Measurements from ENCODE around the gene NLGN1. TPM values are rescaled to one million over a fixed set of nuclear protein-coding genes. Genes with fewer than 3 reads are reported as not detected.

Gene NLGN1
- total and polyA plus RNA-seq, 2 of the 13 experiments (the other 11 are each of a cell fraction or from before 2014, with no cell fraction given) = not detected

GRCh38 chr3:174168538-174169254 is 771.2 kb downstream of the NLGN1 start (continued):
- TF ChIP-seq ARID4A (CRISPR knock-in tag; IDR thresholded peaks at IDR 0.05; ENCODE audit: borderline replicate concordance) (no peak), SIX4 (CRISPR knock-in tag; IDR thresholded peaks at IDR 0.05) (no peak), SP140L (CRISPR knock-in tag; IDR thresholded peaks at IDR 0.05; ENCODE audit: borderline replicate concordance) (no peak)

- 7% methylated on average over 2 of the region's 3 CpGs for WGBS (ENCODE audit: low lambda C conversion rate)
- H3K4me3 ChIP-seq (replicated peaks in 1 of 3; ENCODE audit: insufficient read depth in 1 of 3, low read depth in 2 of 3, low read length in 3 of 3) = no peak overlapping the region
- no peak overlapping the region for H2AFZ ChIP-seq (ENCODE audit: low read length)
- H3K27ac ChIP-seq (ENCODE audit: extremely low read length, insufficient read depth, low read length) = no peak overlapping the region
- no peak overlapping the region for H3K9ac ChIP-seq (ENCODE audit: insufficient read depth, low read depth, low read length)
- H3K79me2 ChIP-seq (ENCODE audit: insufficient read depth, low read length) = no peaks in the 10 kb centered on the region
- no peaks in the 10 kb centered on the region for H3K36me3 ChIP-seq (replicated peaks in 1 of 2; ENCODE audit: control insufficient read depth in 1 of 2, insufficient read depth in 2 of 2, low read length in 2 of 2)
- ChIA-PET POLR2A (no interaction called here), CTCF (ENCODE audit: low intra/inter-chr PET ratio, low total read pairs) (no interaction called here)
- in situ Hi-C loops (cut with HindIII; ENCODE audit: extremely low pct_ligation_motif_present, low pct_unique_long_range_greater_than_20kb) (no loop called here), intact Hi-C loops (cut with micrococcal nuclease; ENCODE audit: unreplicated experiment) (no loop called here)
- H3K4me1 ChIP-seq (ENCODE audit: insufficient read depth, low read length) = no peaks in the 10 kb centered on the region
- DNase-seq (ENCODE audit: low spot score) = no peak
- H3K4me2 ChIP-seq (ENCODE audit: low read depth, low read length) = no peak overlapping the region
- BruUV-seq (replicated peaks) = no TSS peak
- 0 out of 2 replicates have a peak, but pooled peaks cover 1% of the 10 kb centered on the region for H3K9me3 ChIP-seq (ENCODE audit: low read length)
- ATAC-seq = no peak
- FAIRE-seq = no peak
- no peaks in the 10 kb centered on the region for H4K20me1 ChIP-seq (ENCODE audit: insufficient read depth, low read length)
- H3K27me3 ChIP-seq (ENCODE audit: control insufficient read depth in 1 of 2, insufficient read depth in 2 of 2, low read length in 2 of 2) = no peaks in the 10 kb centered on the region
- no peak for TF ChIP-seq KLF9 (CRISPR knock-in tag; IDR thresholded peaks at IDR 0.05; ENCODE audit: low read depth)
- TF ChIP-seq RFXAP (CRISPR knock-in tag; IDR thresholded peaks at IDR 0.05; ENCODE audit: borderline replicate concordance) = no peak
- TF ChIP-seq ZBTB26 (CRISPR knock-in tag; IDR thresholded peaks at IDR 0.05; ENCODE audit: borderline replicate concordance) = no peak
- TF ChIP-seq PHF5A (CRISPR knock-in tag; IDR thresholded peaks at IDR 0.05; ENCODE audit: low read depth, unreplicated experiment) = no peak
- no peak for TF ChIP-seq NCOR1 (IDR thresholded peaks at IDR 0.05; ENCODE audit: borderline replicate concordance, low read length)
- no peak for TF ChIP-seq ZXDC (CRISPR knock-in tag; IDR thresholded peaks at IDR 0.05)
- TF ChIP-seq SMAD9 (CRISPR knock-in tag; IDR thresholded peaks at IDR 0.05) = no peak
- TF ChIP-seq ZNF136 (CRISPR knock-in tag; IDR thresholded peaks at IDR 0.05; ENCODE audit: low read depth) = no peak
- TF ChIP-seq ATF2 (CRISPR knock-in tag; IDR thresholded peaks at IDR 0.05) = no peak
These were observed 772.2 kb downstream of the NLGN1 start for GRCh38 chr3:174169736-174170135.
